ENCODE data around the gene TFRC. TPM values are rescaled to one million over a fixed set of nuclear protein-coding genes. Genes with fewer than 3 reads are reported as not detected.

TFRC gene
- 151 and 177 TPM in 2 replicates for total RNA-seq

GRCh38 chr3:196081834-196082618, at the start of gene TFRC:
TFRC (minus strand) TSS chr3:196082090; CDS start chr3:196077099, 4,991 bp downstream.

Other genes with a start within 250 kb of the TFRC start
- 25.5 and 26.8 TPM in 2 replicates for gene TNK2, start 173.5 kb downstream of the TFRC start, total RNA-seq
- not detected in 2 replicates for gene ZDHHC19, start 129.3 kb upstream of the TFRC start, total RNA-seq
- gene SLC51A, start 134.4 kb upstream of the TFRC start, total RNA-seq, result 0.14 TPM in 1 of 2 replicates, not detected in the other
- gene PCYT1A, start 205.6 kb upstream of the TFRC start, total RNA-seq, result 58.9 and 70.0 TPM in 2 replicates
- 25.3 and 28.9 TPM in 2 replicates for gene DYNLT2B, start 236.2 kb upstream of the TFRC start, total RNA-seq